ENCODE results near the gene VRTN. TPM values are rescaled to one million over a fixed set of nuclear protein-coding genes. Genes with fewer than 3 reads are reported as not detected.
A peak's percentile ranks its signal among the peaks of the same experiment; 100 is the strongest.
"Not testable (repeated sequence)": the region's sequence is repeated elsewhere in the genome, so short reads cannot be mapped to it uniquely, and the experiment has no call there.

Gene VRTN
- total RNA-seq, 1 experiment from 2014 or later, result not detected

GRCh38 chr14:74377976-74378690 is 29.9 kb downstream of the VRTN start:
- no peak overlapping the region for H3K4me3 Mint-ChIP-seq (ENCODE audit: unreplicated experiment)
- no peaks in the 10 kb centered on the region for H3K4me1 Mint-ChIP-seq (ENCODE audit: insufficient read depth, unreplicated experiment)
- POLR2A ChIA-PET, result no interaction called here
- H3K9me3 Mint-ChIP-seq (ENCODE audit: unreplicated experiment), result no peaks in the 10 kb centered on the region
- H3K27ac Mint-ChIP-seq (ENCODE audit: low read depth, unreplicated experiment), result no peak overlapping the region
- intact Hi-C loops (cut with micrococcal nuclease), result no loop called here
- no peaks in the 10 kb centered on the region for H3K36me3 Mint-ChIP-seq (ENCODE audit: insufficient read depth, unreplicated experiment)
- no peak for DNase-seq (ENCODE audit: unreplicated experiment)
- TF ChIP-seq CTCF (IDR thresholded peaks at IDR 0.05; ENCODE audit: unreplicated experiment), result no peak
- peaks cover 15% of the 10 kb centered on the region for H3K27me3 Mint-ChIP-seq (ENCODE audit: insufficient read depth, unreplicated experiment)
- no TSS peak for BruUV-seq (replicated peaks)
- CTCF ChIA-PET, result no interaction called here

GRCh38 chr14:74380172-74380571 is 31.9 kb downstream of the VRTN start:
- TF ChIP-seq CTCF (IDR thresholded peaks at IDR 0.05; ENCODE audit: unreplicated experiment), result no peak
- intact Hi-C loops (cut with micrococcal nuclease), result no loop called here
- DNase-seq (ENCODE audit: unreplicated experiment), result peak; percentile 71
- no TSS peak for BruUV-seq (replicated peaks)
- POLR2A ChIA-PET, result interaction anchor here (0.7 kb wide), 1 partner anchor 276 kb away, joined by 5 read pairs; no protein-coding TSS in a partner anchor
- no peaks in the 10 kb centered on the region for H3K4me1 Mint-ChIP-seq (ENCODE audit: insufficient read depth, unreplicated experiment)
- no peak overlapping the region for H3K27ac Mint-ChIP-seq (ENCODE audit: low read depth, unreplicated experiment)
- no peak overlapping the region for H3K4me3 Mint-ChIP-seq (ENCODE audit: unreplicated experiment)
- peaks cover 33% of the 10 kb centered on the region for H3K27me3 Mint-ChIP-seq (ENCODE audit: insufficient read depth, unreplicated experiment)
- no peaks in the 10 kb centered on the region for H3K9me3 Mint-ChIP-seq (ENCODE audit: unreplicated experiment)
- no peaks in the 10 kb centered on the region for H3K36me3 Mint-ChIP-seq (ENCODE audit: insufficient read depth, unreplicated experiment)
- CTCF ChIA-PET, result no interaction called here

GRCh38 chr14:74380845-74381244 is 32.6 kb downstream of the VRTN start:
- CTCF ChIA-PET, result interaction anchor here (1.1 kb wide), 1 partner anchor 22 kb away, joined by 4 read pairs; no protein-coding TSS in a partner anchor
- peaks cover 33% of the 10 kb centered on the region for H3K27me3 Mint-ChIP-seq (ENCODE audit: insufficient read depth, unreplicated experiment)
- H3K4me1 Mint-ChIP-seq (ENCODE audit: insufficient read depth, unreplicated experiment), result no peaks in the 10 kb centered on the region
- H3K27ac Mint-ChIP-seq (ENCODE audit: low read depth, unreplicated experiment), result no peak overlapping the region
- no peak overlapping the region for H3K4me3 Mint-ChIP-seq (ENCODE audit: unreplicated experiment)
- POLR2A ChIA-PET, result interaction anchor here (0.6 to 0.7 kb wide), 2 partner anchors 276 to 1852 kb away, joined by 3 to 5 read pairs; no protein-coding TSS in a partner anchor
- DNase-seq (ENCODE audit: unreplicated experiment), result no peak
- intact Hi-C loops (cut with micrococcal nuclease), result no loop called here
- no peak for TF ChIP-seq CTCF (IDR thresholded peaks at IDR 0.05; ENCODE audit: unreplicated experiment)
- H3K36me3 Mint-ChIP-seq (ENCODE audit: insufficient read depth, unreplicated experiment), result no peaks in the 10 kb centered on the region
- no TSS peak for BruUV-seq (replicated peaks)
- no peaks in the 10 kb centered on the region for H3K9me3 Mint-ChIP-seq (ENCODE audit: unreplicated experiment)

- intact Hi-C loops (cut with micrococcal nuclease); DNase-seq (ENCODE audit: unreplicated experiment); H3K9me3 Mint-ChIP-seq (ENCODE audit: unreplicated experiment); H3K36me3 Mint-ChIP-seq (ENCODE audit: insufficient read depth, unreplicated experiment); BruUV-seq (replicated peaks); H3K4me1 Mint-ChIP-seq (ENCODE audit: insufficient read depth, unreplicated experiment); H3K4me3 Mint-ChIP-seq (ENCODE audit: unreplicated experiment); H3K27ac Mint-ChIP-seq (ENCODE audit: low read depth, unreplicated experiment): not testable (repeated sequence)
- peaks cover 33% of the 10 kb centered on the region for H3K27me3 Mint-ChIP-seq (ENCODE audit: insufficient read depth, unreplicated experiment)
- ChIA-PET CTCF (interaction anchor here (0.6 to 1.1 kb wide), 3 partner anchors 13 to 184 kb away, joined by 4 read pairs; no protein-coding TSS in a partner anchor), POLR2A (interaction anchor here (0.6 kb wide), 1 partner anchor 948 kb away, joined by 3 read pairs; no protein-coding TSS in a partner anchor)
Measured at GRCh38 chr14:74381571-74381970, 33.3 kb downstream of the VRTN start.
